ENCODE data around the gene JOSD1. TPM values are rescaled to one million over a fixed set of nuclear protein-coding genes. Genes with fewer than 3 reads are reported as not detected.

The JOSD1 gene
- total RNA-seq = 10 to 100 TPM; 60.0 to 63.7 TPM

DNA sequence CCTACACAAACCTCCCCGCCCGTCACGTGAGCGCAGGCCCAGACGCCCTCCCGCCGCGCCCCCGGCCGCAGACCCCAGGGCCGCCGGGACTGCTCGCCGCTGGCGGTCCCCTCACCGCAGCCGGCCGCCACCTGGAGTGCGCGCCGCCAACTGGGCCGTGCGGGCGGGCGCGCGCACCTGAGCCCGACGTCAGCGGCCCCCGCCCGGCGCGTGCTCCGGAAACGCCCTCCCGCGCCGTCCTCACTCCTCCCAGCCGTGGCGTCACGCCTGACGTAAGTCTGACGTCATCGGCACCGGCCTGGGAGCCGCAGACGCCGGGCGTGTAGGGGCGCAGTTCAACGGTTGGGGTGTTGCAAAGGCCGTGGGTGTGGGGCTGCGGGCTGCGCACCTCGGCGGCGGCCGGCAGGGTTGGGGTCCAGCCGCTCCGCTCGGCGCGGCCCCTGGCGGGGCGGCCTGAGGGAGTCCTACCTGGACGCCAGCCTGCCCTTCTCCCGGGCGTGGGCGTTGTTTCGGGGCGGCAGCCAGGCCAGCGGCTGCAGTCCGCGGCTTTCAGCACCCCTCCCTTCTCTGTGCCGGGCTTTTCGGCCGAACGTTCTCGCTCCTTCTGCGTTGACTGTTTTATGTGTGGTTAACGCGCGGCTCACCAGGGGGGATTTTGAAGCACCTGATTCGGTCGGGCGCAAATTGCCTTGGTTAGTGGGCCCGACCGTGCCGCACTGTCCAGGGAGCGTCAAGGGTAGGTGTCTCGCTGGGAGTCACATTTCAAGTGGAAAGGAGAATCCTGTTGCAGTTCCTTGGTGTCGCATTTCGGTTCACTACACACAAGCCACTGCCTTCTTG, at the start of gene JOSD1:
Gene JOSD1 (minus strand): TSS at position 155 of the 840 bp plus-strand sequence. CDS start 956 bp downstream, outside the sequence.
- peak; percentile 97 for DNase-seq
- ChIA-PET CTCF (interaction anchor here (6.3 kb wide), 1 partner anchor 19 kb away, joined by 36 read pairs; the partner anchor contains the start of gene TOMM22), POLR2A (interaction anchor here (0.8 to 6.3 kb wide), 3 partner anchors 18 to 398 kb away, joined by 3 to 67 read pairs (median 3); partner anchors contain the start of gene TOMM22)
- ATAC-seq = peak; percentile 31
- no peaks in the 10 kb centered on the region for H3K27me3 Mint-ChIP-seq (ENCODE audit: low read depth)
- peak within 1 kb of the TSS; percentile 99 for H3K27ac Mint-ChIP-seq
- no peaks in the 10 kb centered on the region for H3K9me3 Mint-ChIP-seq (ENCODE audit: insufficient read depth)
- peaks cover 37% of the 10 kb centered on the region for H3K36me3 Mint-ChIP-seq (ENCODE audit: low read depth)
- peak within 1 kb of the TSS; percentile 92 for H3K4me3 Mint-ChIP-seq
- H3K4me1 Mint-ChIP-seq (ENCODE audit: low read depth) = peaks cover 59% of the 10 kb centered on the region

DNA sequence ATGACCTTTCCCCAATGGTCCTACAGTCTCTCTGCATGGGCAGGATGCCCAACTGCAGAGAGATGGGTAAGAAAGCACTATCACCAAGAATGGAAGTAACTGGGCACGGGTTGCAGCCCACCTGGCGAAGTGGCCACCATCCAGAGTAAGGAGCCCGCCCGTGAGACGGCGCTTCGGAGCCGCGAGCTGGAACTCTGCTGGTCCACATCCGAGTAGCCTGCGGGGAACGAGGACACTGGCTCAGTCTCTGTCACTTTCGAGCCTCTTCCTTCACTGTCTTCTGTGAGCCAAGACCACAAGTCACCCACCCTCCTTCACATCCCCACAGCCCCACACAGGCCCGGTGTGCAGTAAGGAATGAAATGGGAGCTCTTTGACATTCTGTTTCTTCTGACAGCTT, 49.4 kb upstream of the JOSD1 start:
- Mint-ChIP-seq H3K4me1 (ENCODE audit: low read depth) (peaks cover 55% of the 10 kb centered on the region), H3K27ac (peak overlapping the region; percentile 100), H3K36me3 (ENCODE audit: low read depth) (peaks cover 89% of the 10 kb centered on the region), H3K9me3 (ENCODE audit: insufficient read depth) (no peaks in the 10 kb centered on the region), H3K4me3 (peak overlapping the region; percentile 97), H3K27me3 (ENCODE audit: low read depth) (no peaks in the 10 kb centered on the region)
- DNase-seq = no peak
- CTCF ChIA-PET = interaction anchor here (1.9 to 3.4 kb wide), 3 partner anchors 17 to 44 kb away, joined by 5 to 23 read pairs (median 7); partner anchors contain the start of gene GTPBP1
- POLR2A ChIA-PET = interaction anchor here (0.9 to 15.1 kb wide), 2 partner anchors 14 to 49 kb away, joined by 3 to 307 read pairs; partner anchors contain the start of gene JOSD1
- no peak for ATAC-seq

DNA sequence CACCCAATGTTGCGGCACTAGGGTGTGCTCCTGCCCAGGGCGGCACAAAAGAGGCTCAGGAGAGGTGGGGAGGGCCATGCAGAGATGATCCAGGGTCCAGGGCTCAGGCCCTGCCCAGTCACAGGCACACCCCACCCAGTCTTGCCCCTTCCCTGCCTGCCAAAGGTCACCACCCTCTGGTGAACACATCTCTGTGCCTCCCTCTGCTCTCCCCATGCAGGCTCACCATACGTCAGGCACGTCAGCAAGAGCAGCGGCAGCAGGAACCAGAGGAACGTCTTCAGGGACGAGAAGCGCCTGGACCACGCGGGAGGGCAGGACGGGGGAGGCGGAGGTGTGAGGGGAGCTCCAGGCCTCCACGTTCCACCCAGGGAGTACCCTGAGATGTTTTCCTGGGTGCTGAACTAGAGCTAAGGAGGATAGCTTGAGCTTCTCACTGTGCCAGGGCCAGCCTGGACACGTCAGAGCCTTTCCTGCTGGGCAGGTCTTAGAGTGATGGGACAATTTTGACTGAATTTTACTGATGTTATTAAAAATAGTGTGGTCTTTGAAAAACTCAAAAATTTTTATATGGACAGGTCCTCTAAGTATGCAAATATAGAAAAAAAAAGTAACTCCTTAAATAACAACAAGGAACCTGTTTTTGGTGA, 47.9 kb upstream of the JOSD1 start:
- Mint-ChIP-seq H3K9me3 (ENCODE audit: insufficient read depth) (no peaks in the 10 kb centered on the region), H3K4me1 (ENCODE audit: low read depth) (peaks cover 61% of the 10 kb centered on the region), H3K4me3 (no peak overlapping the region), H3K27me3 (ENCODE audit: low read depth) (no peaks in the 10 kb centered on the region), H3K27ac (peak overlapping the region; percentile 72), H3K36me3 (ENCODE audit: low read depth) (peaks cover 84% of the 10 kb centered on the region)
- ChIA-PET POLR2A (interaction anchor here (15.1 kb wide), 1 partner anchor 13 kb away, joined by 307 read pairs; no protein-coding TSS in a partner anchor), CTCF (interaction anchor here (1.0 to 4.7 kb wide), 4 partner anchors 15 to 121 kb away, joined by 3 to 35 read pairs (median 6); no protein-coding TSS in a partner anchor)
- ATAC-seq (no peak), DNase-seq (no peak)

DNA sequence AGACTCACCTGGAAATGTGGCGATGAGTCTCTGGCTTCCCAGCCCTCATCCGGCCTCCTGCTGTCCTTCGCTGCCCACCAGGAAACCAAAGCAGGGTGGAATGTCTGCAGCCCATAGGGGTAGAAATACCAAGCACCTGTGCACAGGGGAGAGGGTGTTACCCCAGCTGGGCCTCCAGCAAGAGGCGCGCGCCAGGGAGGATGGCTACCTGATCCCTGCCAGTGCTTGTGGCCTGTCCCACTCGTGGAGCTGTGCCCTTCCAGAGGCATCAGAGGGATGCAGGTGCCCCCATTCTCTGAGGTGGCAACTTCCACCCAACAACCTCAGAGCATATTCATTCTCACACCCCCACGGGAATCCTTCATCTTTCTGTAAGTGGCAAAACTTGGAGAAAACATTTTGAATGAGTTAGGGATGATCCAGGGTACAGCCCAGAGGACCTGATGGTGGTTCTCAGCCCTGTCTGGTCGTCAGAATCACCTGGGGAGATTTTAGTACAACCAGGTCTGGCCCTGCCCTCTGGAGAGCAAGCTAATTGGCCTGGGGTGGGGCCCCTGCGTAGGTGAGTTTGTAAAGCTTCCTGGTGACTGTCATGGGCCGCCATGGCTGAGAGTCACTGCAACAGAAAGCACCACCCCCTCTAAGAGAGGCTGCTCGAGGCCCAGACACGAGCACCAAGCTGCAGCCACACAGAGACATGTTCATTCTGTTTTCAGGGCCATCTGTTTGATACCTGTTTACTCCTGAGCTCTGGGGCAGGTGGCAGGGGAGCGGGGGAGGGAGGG, 45.1 kb upstream of the JOSD1 start:
- Mint-ChIP-seq H3K4me1 (ENCODE audit: low read depth) (peaks cover 56% of the 10 kb centered on the region), H3K9me3 (ENCODE audit: insufficient read depth) (no peaks in the 10 kb centered on the region), H3K36me3 (ENCODE audit: low read depth) (peaks cover 82% of the 10 kb centered on the region), H3K4me3 (no peak overlapping the region), H3K27me3 (ENCODE audit: low read depth) (no peaks in the 10 kb centered on the region), H3K27ac (peak overlapping the region; percentile 46)
- ATAC-seq = no peak
- POLR2A ChIA-PET = interaction anchor here (0.7 to 15.1 kb wide), 3 partner anchors 9 to 15 kb away, joined by 3 to 307 read pairs (median 4); no protein-coding TSS in a partner anchor
- CTCF ChIA-PET = interaction anchor here (0.9 to 4.7 kb wide), 2 partner anchors 13 to 21 kb away, joined by 3 to 35 read pairs; no protein-coding TSS in a partner anchor
- DNase-seq = no peak

DNA sequence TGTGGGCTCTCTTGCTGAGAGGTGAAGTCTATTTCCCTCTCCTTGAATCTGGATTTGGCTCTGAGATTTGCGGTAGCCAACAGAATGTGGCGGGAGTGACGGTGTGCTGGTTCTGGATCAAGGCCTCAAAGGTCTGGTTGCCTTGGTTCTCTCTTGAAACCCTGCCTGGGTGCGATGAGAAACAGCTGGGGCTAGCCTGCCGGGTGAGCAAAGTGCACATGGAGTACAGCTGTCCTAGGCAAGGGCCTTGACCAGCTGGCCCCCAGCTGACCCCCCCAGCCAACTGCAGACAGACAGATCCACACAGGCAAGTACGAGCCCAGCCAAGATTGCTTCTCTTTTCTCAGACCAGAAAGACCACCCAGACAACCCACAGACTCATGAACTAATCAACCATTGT, 44.2 kb upstream of the JOSD1 start:
- POLR2A ChIA-PET = interaction anchor here (15.1 kb wide), 1 partner anchor 9 kb away, joined by 307 read pairs; no protein-coding TSS in a partner anchor
- CTCF ChIA-PET = interaction anchor here (0.9 to 4.7 kb wide), 2 partner anchors 12 to 20 kb away, joined by 3 to 35 read pairs; no protein-coding TSS in a partner anchor
- H3K36me3 Mint-ChIP-seq (ENCODE audit: low read depth) = peaks cover 82% of the 10 kb centered on the region
- H3K9me3 Mint-ChIP-seq (ENCODE audit: insufficient read depth) = no peaks in the 10 kb centered on the region
- DNase-seq (no peak), ATAC-seq (no peak)
- peaks cover 54% of the 10 kb centered on the region for H3K4me1 Mint-ChIP-seq (ENCODE audit: low read depth)
- peak overlapping the region; percentile 57 for H3K27ac Mint-ChIP-seq
- H3K27me3 Mint-ChIP-seq (ENCODE audit: low read depth) = no peaks in the 10 kb centered on the region
- H3K4me3 Mint-ChIP-seq = peak overlapping the region; percentile 5

DNA sequence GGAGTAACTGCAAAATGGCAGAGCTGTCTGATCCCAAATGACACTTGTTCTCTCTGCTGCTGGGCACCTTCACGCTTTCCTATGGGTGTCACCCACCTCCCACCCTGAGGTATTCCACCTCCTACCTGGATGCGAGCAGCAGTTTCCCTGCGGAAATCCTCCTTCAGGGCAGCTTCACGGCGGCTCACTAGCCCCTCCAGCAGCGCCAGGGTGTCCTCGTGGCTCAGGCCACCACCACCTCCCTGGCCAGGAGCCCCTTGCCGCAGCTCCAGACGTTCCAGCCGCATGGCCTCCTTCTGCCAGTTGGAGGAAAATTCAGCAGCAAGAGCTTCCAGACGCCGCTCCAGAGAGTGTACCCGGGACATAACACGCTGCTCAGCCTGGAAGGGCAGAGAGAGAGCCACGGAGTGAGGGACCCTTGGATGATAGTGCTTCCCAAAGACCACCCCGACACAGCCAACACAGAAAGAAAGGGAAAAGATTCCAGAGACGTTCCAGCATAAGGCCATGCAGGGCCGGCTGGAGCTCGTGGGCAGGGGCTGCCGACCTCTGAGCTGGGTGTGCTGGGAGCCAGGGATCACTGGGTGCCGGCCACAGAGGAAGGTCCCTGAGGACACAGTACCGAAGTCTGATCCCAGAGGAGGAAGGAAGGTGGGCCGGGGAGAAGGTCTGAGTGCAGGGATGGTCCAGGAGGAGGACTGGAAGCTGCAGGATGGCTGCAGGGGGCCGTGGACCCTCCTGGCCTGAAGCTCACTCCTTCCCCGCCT, 41.6 kb upstream of the JOSD1 start:
- H3K9me3 Mint-ChIP-seq (ENCODE audit: insufficient read depth) = no peaks in the 10 kb centered on the region
- H3K4me1 Mint-ChIP-seq (ENCODE audit: low read depth) = peaks cover 57% of the 10 kb centered on the region
- POLR2A ChIA-PET = interaction anchor here (0.9 to 16.4 kb wide), 5 partner anchors 9 to 35 kb away, joined by 3 to 307 read pairs (median 6); partner anchors contain the start of gene SUN2
- CTCF ChIA-PET = interaction anchor here (1.8 to 2.7 kb wide), 2 partner anchors 9 to 18 kb away, joined by 4 to 10 read pairs; no protein-coding TSS in a partner anchor
- no peak for ATAC-seq
- peaks cover 84% of the 10 kb centered on the region for H3K36me3 Mint-ChIP-seq (ENCODE audit: low read depth)
- H3K4me3 Mint-ChIP-seq = no peak overlapping the region
- H3K27me3 Mint-ChIP-seq (ENCODE audit: low read depth) = no peaks in the 10 kb centered on the region
- DNase-seq = no peak
- peak overlapping the region; percentile 30 for H3K27ac Mint-ChIP-seq

DNA sequence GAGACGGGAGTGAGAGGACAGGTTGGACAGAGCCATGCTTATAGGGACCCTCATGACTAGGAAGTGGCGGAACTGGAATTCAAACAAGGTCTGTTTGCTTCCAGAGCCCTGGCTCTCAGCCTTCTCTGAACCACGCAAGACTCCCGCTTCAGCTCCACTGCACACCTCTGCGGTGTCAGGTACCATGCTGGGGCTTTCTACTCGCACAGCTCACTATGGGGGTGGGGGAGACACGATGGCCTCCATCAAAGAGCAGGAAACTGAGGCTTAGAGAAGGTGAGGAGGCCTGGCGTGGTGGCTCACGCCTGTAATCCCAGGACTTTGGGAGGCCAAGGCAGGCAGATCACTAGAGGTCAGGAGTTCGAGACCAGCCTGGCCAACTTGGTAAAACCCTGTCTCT, 40.8 kb upstream of the JOSD1 start:
- POLR2A ChIA-PET = interaction anchor here (1.0 to 16.4 kb wide), 3 partner anchors 8 to 34 kb away, joined by 3 to 307 read pairs (median 23); partner anchors contain the start of gene SUN2
- DNase-seq (no peak), ATAC-seq (no peak)
- peaks cover 90% of the 10 kb centered on the region for H3K36me3 Mint-ChIP-seq (ENCODE audit: low read depth)
- H3K27ac Mint-ChIP-seq = peak overlapping the region; percentile 71
- no peak overlapping the region for H3K4me3 Mint-ChIP-seq
- no peaks in the 10 kb centered on the region for H3K9me3 Mint-ChIP-seq (ENCODE audit: insufficient read depth)
- H3K4me1 Mint-ChIP-seq (ENCODE audit: low read depth) = peaks cover 64% of the 10 kb centered on the region
- no peaks in the 10 kb centered on the region for H3K27me3 Mint-ChIP-seq (ENCODE audit: low read depth)
- CTCF ChIA-PET = interaction anchor here (2.7 kb wide), 1 partner anchor 8 kb away, joined by 10 read pairs; no protein-coding TSS in a partner anchor

DNA sequence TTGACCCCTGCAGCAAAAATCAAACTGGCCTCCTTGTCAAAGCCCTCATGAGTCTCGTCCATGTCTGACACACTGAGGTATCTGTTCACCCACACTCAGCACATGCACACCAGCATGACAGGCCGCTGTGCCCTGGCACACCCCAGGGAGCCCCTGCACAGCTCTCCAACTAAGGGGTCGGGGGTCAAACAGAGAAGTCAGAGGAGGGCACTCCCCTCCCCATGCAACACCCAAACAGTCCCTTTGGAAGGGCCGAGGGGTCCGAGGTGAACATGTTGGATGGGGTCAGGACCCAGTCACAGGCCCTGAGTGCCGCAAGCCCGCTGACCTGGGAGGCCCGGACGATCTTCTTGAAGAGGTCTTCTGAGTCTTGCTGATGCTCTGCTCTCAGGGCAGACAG, 40.4 kb upstream of the JOSD1 start:
- ChIA-PET POLR2A (interaction anchor here (0.9 to 16.4 kb wide), 3 partner anchors 11 to 23 kb away, joined by 4 to 307 read pairs (median 4); partner anchors contain the start of gene SUN2), CTCF (interaction anchor here (1.5 to 2.7 kb wide), 3 partner anchors 8 to 16 kb away, joined by 4 to 10 read pairs (median 6); no protein-coding TSS in a partner anchor)
- DNase-seq = no peak
- H3K4me3 Mint-ChIP-seq = no peak overlapping the region
- H3K27ac Mint-ChIP-seq = peak overlapping the region; percentile 71
- H3K36me3 Mint-ChIP-seq (ENCODE audit: low read depth) = peaks cover 88% of the 10 kb centered on the region
- ATAC-seq = no peak
- no peaks in the 10 kb centered on the region for H3K9me3 Mint-ChIP-seq (ENCODE audit: insufficient read depth)
- peaks cover 65% of the 10 kb centered on the region for H3K4me1 Mint-ChIP-seq (ENCODE audit: low read depth)
- no peaks in the 10 kb centered on the region for H3K27me3 Mint-ChIP-seq (ENCODE audit: low read depth)

DNA sequence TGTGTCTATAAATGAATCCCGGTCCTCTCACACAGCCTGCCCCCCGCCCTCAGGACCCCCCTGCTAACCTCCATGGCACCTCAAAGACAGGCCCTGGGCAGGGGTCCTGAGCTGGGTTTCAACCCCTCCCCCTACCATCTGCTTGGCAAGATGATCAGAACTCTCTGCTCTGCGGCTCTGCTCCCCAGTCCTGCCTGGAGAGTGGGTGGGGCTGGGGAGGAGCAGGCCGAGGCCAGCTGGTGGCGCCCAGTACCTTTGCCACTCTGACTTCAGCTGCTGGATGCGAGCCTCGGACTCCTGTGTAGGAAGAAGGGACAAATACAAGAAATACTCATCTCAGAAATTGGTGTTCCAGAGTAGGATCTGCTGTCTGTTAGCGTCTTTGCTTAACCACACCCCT, 40.0 kb upstream of the JOSD1 start:
- Mint-ChIP-seq H3K27ac (peak overlapping the region; percentile 71), H3K27me3 (ENCODE audit: low read depth) (no peaks in the 10 kb centered on the region), H3K36me3 (ENCODE audit: low read depth) (peaks cover 88% of the 10 kb centered on the region), H3K4me3 (no peak overlapping the region), H3K9me3 (ENCODE audit: insufficient read depth) (no peaks in the 10 kb centered on the region), H3K4me1 (ENCODE audit: low read depth) (peaks cover 66% of the 10 kb centered on the region)
- ChIA-PET CTCF (interaction anchor here (1.5 to 1.6 kb wide), 2 partner anchors 11 to 16 kb away, joined by 4 to 6 read pairs; no protein-coding TSS in a partner anchor), POLR2A (interaction anchor here (0.9 to 16.4 kb wide), 3 partner anchors 12 to 23 kb away, joined by 4 to 307 read pairs (median 4); partner anchors contain the start of gene SUN2)
- DNase-seq = no peak
- ATAC-seq = no peak

All from activated CD8-positive, alpha-beta T cell treated with anti-CD3 and anti-CD28 coated beads, Interleukin-2, amount 10 ng/mL, durations not matched to agents 7 days and 5 days (primary cell).